T-cell (primary cell): Measurements from ENCODE around the gene PERM1. TPM values are rescaled to one million over a fixed set of nuclear protein-coding genes. Genes with fewer than 3 reads are reported as not detected.
"Not testable (repeated sequence)": the region's sequence is repeated elsewhere in the genome, so short reads cannot be mapped to it uniquely, and the experiment has no call there.

Experiments used
- ATAC-seq, 4 experiments: fragments of 200-7000 bp in 3 of 4; fragments of 150-1000 bp in 1 of 4; cut with Tn5 transposase; replicated peaks in 1 of 4; 1 replicate in 3 of 4; 2 replicates in 1 of 4; pipeline ENCODE4 v1.10.0; 2021; ENCODE audit warnings: moderate library complexity in 3 of 4, mild to moderate bottlenecking in 2 of 4, moderate number of reproducible peaks in 1 of 4
- CTCF ChIA-PET, 2 donors: fragments of 300-600 bp; sonication (Branson Sonifier 250); formaldehyde crosslinking; loops; one replicate each; lab custom pipeline; 2022; ENCODE audit warnings: antibody characterized with exemption in 2 of 2; lab: Charles Lee
- POLR2A ChIA-PET, 2 donors: fragments of 300-600 bp; sonication (Branson Sonifier 250); formaldehyde crosslinking; loops; one replicate each; lab custom pipeline; 2022; ENCODE audit warnings: antibody characterized with exemption in 2 of 2; lab: Charles Lee
- DNase-seq, 35 experiments: peaks; one replicate each; pipeline versions ENCODE4 v3.0.0 to v3.0.0-alpha.2; 2013 to 2023
- H3K27ac ChIP-seq: one replicate; pipeline ENCODE4 v1.5.1; 2013; ENCODE audit warnings: low read length
- H3K27me3 ChIP-seq, 2 experiments: replicated peaks in 1 of 2; 1 replicate in 1 of 2; 2 replicates in 1 of 2; pipeline versions ENCODE4 v1.6.1 to v1.7.0; 2013; ENCODE audit warnings: low read length in 1 of 2, mixed read lengths in 1 of 2; ENCODE audit not compliant: control insufficient read depth in 2 of 2, insufficient read depth in 2 of 2; ENCODE audit errors: extremely low read depth in 1 of 2
- H3K36me3 ChIP-seq, 2 donors: 1 replicate in 1 of 2; 2 replicates in 1 of 2; pipeline versions ENCODE4 v1.6.1 to v1.7.0; 2013; ENCODE audit warnings: low read length in 1 of 2; ENCODE audit not compliant: control insufficient read depth in 2 of 2, insufficient read depth in 1 of 2; ENCODE audit errors: extremely low read depth in 1 of 2
- H3K4me1 ChIP-seq, 2 experiments: 1 replicate in 1 of 2; 2 replicates in 1 of 2; pipeline versions ENCODE4 v1.6.1 to v1.7.0; 2013; ENCODE audit warnings: low read length in 2 of 2, mixed read lengths in 1 of 2; ENCODE audit not compliant: insufficient read depth in 2 of 2, control insufficient read depth in 1 of 2; ENCODE audit errors: extremely low read depth in 1 of 2
- H3K4me3 ChIP-seq, 2 donors: 1 replicate in 1 of 2; 2 replicates in 1 of 2; pipeline versions ENCODE4 v1.5.1 to v1.7.0; 2013; ENCODE audit warnings: mild to moderate bottlenecking in 2 of 2, low read length in 1 of 2, moderate library complexity in 1 of 2; ENCODE audit not compliant: control insufficient read depth in 1 of 2; ENCODE audit errors: extremely low read depth in 1 of 2
- H3K9me3 ChIP-seq: 2 replicates; pipeline ENCODE4 v1.7.0; 2013
- H3K27ac Mint-ChIP-seq, 2 donors: one replicate each; pipeline ENCODE4 v1.8.0; 2020 to 2021; ENCODE audit warnings: mild to moderate bottlenecking in 2 of 2, mixed read lengths in 2 of 2
- H3K27me3 Mint-ChIP-seq, 2 donors: one replicate each; pipeline ENCODE4 v1.8.0; 2021 to 2022; ENCODE audit warnings: mixed read lengths in 2 of 2
- H3K36me3 Mint-ChIP-seq: one replicate; pipeline ENCODE4 v1.8.0; 2021; ENCODE audit warnings: mixed read lengths
- H3K4me1 Mint-ChIP-seq, 3 donors: one replicate each; pipeline ENCODE4 v1.8.0; 2020 to 2022; ENCODE audit warnings: mixed read lengths in 3 of 3, mild to moderate bottlenecking in 1 of 3
- H3K4me3 Mint-ChIP-seq, 3 donors: one replicate each; pipeline ENCODE4 v1.8.0; 2020 to 2022; ENCODE audit warnings: mild to moderate bottlenecking in 3 of 3, mixed read lengths in 3 of 3, moderate library complexity in 3 of 3
- H3K9me3 Mint-ChIP-seq, 3 donors: one replicate each; pipeline ENCODE4 v1.8.0; 2020 to 2022; ENCODE audit warnings: mixed read lengths in 3 of 3
- WGBS: methylation state at CpG from one replicate; pipeline ENCODE4 v1.1.5; 2013; ENCODE audit warnings: missing lambda C conversion rate; ENCODE audit not compliant: insufficient coverage; 5-methylcytosine and 5-hydroxymethylcytosine counted together
- total RNA-seq, 35 experiments: library from RNA in 6 of 35; stranded (reverse) in 6 of 35; fragments of 120-200 nt in 1 of 35; gene quantifications; one replicate each; pipeline versions ENCODE4 v1.2.1 to v1.2.4 and lab custom pipeline; 2013 to 2026

The PERM1 gene, protein sequence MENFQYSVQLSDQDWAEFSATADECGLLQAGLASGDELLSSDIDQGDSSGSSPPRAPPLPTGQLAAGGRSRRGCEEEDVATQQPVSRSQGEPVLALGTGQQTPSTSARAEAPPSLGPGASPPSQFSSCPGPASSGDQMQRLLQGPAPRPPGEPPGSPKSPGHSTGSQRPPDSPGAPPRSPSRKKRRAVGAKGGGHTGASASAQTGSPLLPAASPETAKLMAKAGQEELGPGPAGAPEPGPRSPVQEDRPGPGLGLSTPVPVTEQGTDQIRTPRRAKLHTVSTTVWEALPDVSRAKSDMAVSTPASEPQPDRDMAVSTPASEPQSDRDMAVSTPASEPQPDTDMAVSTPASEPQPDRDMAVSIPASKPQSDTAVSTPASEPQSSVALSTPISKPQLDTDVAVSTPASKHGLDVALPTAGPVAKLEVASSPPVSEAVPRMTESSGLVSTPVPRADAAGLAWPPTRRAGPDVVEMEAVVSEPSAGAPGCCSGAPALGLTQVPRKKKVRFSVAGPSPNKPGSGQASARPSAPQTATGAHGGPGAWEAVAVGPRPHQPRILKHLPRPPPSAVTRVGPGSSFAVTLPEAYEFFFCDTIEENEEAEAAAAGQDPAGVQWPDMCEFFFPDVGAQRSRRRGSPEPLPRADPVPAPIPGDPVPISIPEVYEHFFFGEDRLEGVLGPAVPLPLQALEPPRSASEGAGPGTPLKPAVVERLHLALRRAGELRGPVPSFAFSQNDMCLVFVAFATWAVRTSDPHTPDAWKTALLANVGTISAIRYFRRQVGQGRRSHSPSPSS
- total RNA-seq = not detected
- not detected for total RNA-seq (2013)
- total RNA-seq (lab: John Stamatoyannopoulos, UW) = 0 to 0.25 (median 0) reads per million in 29 experiments

DNA sequence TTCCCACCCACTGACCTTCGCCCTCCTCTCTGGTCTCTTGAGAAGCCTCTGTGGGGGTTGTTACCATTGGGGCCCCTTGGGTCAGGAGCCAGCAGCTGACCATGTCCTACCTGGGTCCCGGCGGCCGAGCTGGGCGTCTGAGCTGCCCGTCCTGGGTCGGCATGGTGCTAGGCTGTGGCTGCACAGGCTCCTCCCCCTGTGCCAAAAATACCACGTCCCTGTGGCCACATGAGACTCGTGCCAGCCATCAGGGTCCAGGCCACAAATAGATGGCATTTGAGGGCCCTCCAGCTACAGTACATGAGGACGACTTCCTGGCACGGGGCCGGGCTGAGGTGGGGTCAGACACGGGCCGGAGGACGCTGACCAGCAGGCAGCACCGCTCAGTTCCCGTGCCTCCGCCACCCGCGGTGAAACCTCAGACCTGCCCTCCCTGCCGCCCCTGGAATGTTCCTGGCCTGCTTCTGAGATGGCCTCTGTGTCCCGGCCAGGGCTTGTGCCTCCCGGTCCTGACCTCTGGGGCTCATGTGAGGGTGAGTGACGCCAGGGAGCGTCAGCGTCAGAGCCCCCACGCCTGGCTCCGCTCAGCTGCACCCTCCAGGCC lies at the start of gene PERM1:
TSS of gene PERM1 (minus strand) at position 139 of the 604 bp plus-strand sequence. CDS start 1,064 bp downstream, outside the sequence.
- Mint-ChIP-seq H3K4me3 (no peak within 1 kb of the TSS), H3K27ac (no peak within 1 kb of the TSS), H3K36me3 (no peaks in the 10 kb centered on the region), H3K27me3 (peaks cover 8 to 30% of the 10 kb centered on the region in 2 donors), H3K9me3 (no peaks in the 10 kb centered on the region), H3K4me1 (peaks cover 0 to 3% (median 0%) of the 10 kb centered on the region in 3 donors)
- ChIA-PET POLR2A (no interaction called here), CTCF (no interaction called here)
- Histone ChIP-seq H3K4me1 (peaks cover 0 to 6% of the 10 kb centered on the region in 2 experiments), H3K27ac (no peak within 1 kb of the TSS), H3K4me3 (no peak within 1 kb of the TSS), H3K27me3 (peaks cover 2 to 61% of the 10 kb centered on the region in 2 experiments), H3K9me3 (no peaks in the 10 kb centered on the region), H3K36me3 (no peaks in the 10 kb centered on the region)
- ATAC-seq = no peak
- WGBS = 70% methylated on average over 28 of the region's 28 CpGs
- DNase-seq = no peak

DNA sequence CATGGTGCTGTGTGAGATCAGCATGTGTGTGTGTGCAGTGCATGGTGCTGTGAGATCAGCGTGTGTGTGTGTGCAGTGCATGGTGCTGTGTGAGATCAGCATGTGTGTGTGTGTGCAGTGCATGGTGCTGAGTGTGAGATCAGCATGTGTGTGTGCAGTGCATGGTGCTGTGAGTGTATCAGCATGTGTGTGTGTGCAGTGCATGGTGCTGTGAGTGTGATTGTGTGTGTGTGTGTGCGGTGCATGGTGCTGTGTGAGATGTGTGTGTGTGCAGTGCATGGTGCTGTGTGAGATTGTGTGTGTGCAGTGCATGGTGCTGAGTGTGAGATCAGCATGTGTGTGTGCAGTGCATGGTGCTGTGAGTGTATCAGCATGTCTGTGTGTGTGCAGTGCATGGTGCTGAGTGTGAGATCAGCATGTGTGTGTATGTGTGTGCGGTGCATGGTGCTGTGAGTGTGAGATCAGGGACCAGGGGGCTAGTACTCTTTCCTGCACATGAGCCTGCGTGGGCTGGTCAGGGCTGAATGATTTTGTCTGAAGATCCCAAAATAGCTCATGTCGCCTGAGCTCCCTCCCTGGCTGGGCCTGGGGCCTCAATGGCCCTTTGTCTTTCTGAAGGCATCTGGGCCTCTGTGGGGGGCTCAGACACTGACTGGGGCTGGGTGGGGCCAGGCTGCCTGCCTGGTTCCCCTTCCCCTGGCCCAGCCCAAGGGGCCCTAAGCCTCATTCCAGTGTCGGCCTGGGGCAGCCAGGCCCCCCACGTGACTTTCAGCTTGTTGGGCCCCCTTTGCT lies 49.2 kb upstream of the PERM1 start:
- H3K36me3 ChIP-seq, H3K27ac ChIP-seq, H3K4me3 ChIP-seq, ATAC-seq, DNase-seq, POLR2A ChIA-PET, H3K9me3 ChIP-seq, H3K36me3 Mint-ChIP-seq, H3K4me3 Mint-ChIP-seq, H3K4me1 Mint-ChIP-seq, H3K27ac Mint-ChIP-seq, H3K9me3 Mint-ChIP-seq, CTCF ChIA-PET: not testable (repeated sequence)
- H3K27me3 Mint-ChIP-seq = peaks cover 10 to 19% of the 10 kb centered on the region in 2 donors
- WGBS = 70% methylated on average over 6 of the region's 7 CpGs
- H3K4me1 ChIP-seq = peaks cover 0 to 21% of the 10 kb centered on the region in 2 experiments
- peaks cover 0 to 54% of the 10 kb centered on the region in 2 experiments for H3K27me3 ChIP-seq

DNA sequence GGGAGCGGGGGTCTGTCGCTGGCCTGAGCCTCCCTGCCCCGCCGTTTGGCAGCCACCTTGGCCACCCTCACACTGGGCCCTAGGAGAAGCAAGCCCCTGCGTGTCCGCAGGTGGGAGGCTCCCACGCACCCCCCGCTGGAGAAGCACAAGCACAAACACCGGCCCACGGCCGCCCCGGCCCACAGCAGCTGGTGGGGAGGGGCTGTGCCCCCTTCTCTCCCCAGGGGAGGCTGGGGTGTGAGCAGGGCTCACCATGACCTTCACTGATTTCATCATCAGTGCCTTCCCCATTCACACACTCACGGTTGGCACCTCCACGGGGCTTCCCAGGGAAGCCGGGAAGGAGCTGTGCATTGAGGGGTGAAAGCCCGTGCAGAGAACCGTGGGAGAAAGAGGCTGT lies 45.9 kb upstream of the PERM1 start:
- H3K27me3 Mint-ChIP-seq = peaks cover 6 to 10% of the 10 kb centered on the region in 2 donors
- no peak overlapping the region for H3K27ac ChIP-seq
- DNase-seq (no peak), ATAC-seq (no peak)
- no peaks in the 10 kb centered on the region for H3K36me3 ChIP-seq
- no peak overlapping the region for H3K4me3 Mint-ChIP-seq
- H3K27me3 ChIP-seq = peaks cover 0 to 48% of the 10 kb centered on the region in 2 experiments
- no peaks in the 10 kb centered on the region for H3K9me3 Mint-ChIP-seq
- POLR2A ChIA-PET = no interaction called here
- no peaks in the 10 kb centered on the region for H3K36me3 Mint-ChIP-seq
- WGBS = 82% methylated on average over 6 of the region's 17 CpGs
- CTCF ChIA-PET = no interaction called here
- H3K4me1 Mint-ChIP-seq = peaks cover 3 to 12% (median 7%) of the 10 kb centered on the region in 3 donors
- peaks cover 0 to 7% of the 10 kb centered on the region in 2 experiments for H3K4me1 ChIP-seq
- no peak overlapping the region for H3K4me3 ChIP-seq
- H3K27ac Mint-ChIP-seq = no peak overlapping the region
- no peaks in the 10 kb centered on the region for H3K9me3 ChIP-seq

DNA sequence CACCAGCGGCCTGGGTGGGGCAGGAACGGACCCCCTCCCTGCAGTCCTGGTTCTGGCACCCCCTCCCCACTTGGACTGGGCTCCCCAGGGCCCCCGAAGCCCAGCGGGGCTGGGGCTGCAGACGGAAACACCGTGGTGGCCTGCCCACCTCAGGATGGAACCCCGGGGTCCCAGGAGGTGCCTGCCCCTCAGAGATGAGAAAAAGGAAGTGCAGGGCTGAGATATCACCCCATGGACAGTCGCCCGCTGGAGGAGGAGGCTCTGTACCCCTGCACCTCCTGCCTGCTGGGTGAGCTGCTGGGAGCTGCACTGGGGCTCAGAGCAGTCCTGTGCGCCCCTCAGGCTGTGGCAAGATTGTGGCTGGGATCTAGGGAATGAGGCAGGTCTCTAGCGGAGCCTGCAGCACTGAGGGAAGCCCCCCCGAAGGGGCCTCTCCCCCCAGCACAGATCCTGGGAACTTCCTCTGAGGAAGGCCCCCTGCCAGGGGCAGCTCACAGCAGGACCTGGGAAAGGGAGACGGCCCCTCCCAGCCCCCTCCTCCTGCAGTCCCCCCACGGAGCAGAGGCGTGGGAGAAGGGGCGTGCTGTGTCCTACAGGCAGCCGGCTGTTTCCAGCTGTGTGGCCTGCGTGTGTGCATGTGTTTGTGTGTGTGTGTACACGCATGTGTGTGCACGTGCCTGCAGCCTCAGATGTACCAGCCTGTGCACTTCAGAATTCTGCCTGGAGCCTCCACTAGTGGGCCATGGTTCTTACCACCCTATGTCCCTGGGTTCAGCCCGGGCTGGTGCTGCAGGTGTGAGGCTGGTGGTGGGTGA lies 44.9 kb upstream of the PERM1 start:
- H3K27ac ChIP-seq = no peak overlapping the region
- CTCF ChIA-PET = no interaction called here
- POLR2A ChIA-PET = no interaction called here
- no peaks in the 10 kb centered on the region for H3K36me3 ChIP-seq
- H3K9me3 Mint-ChIP-seq = no peaks in the 10 kb centered on the region
- no peak overlapping the region for H3K4me3 ChIP-seq
- H3K4me3 Mint-ChIP-seq = no peak overlapping the region
- DNase-seq (no peak), ATAC-seq (peak in 1 of 4 experiments; percentile 7)
- peaks cover 0 to 48% of the 10 kb centered on the region in 2 experiments for H3K27me3 ChIP-seq
- H3K27ac Mint-ChIP-seq = no peak overlapping the region
- H3K4me1 Mint-ChIP-seq = peaks cover under 1 to 11% (median 2%) of the 10 kb centered on the region in 3 donors
- H3K4me1 ChIP-seq = peaks cover 0 to 11% of the 10 kb centered on the region in 2 experiments
- 63% methylated on average over 14 of the region's 21 CpGs for WGBS
- peaks cover 0 to 2% of the 10 kb centered on the region in 2 donors for H3K27me3 Mint-ChIP-seq
- H3K36me3 Mint-ChIP-seq = no peaks in the 10 kb centered on the region
- no peaks in the 10 kb centered on the region for H3K9me3 ChIP-seq

DNA sequence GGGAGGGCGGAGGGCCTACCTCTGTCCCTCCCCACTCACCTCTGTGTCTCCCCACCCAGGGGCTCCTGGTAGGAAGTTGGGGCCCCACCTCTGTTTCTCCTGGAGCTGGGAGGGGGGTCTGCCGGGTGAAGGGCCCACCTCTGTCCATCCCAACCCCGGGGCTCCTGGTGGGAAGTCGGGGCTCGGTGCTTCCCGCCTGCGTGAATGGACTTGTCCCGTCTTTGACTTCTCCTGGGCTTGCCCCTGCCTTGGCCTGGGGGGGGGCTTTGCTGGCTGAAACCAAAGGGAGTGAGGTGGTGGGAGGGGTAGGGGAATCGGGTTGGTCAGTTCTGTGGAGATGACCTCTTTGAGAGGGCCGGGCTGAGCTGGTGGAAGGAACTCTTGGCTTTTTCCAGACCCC lies 43.8 kb upstream of the PERM1 start:
- Histone ChIP-seq H3K4me3 (no peak overlapping the region), H3K4me1 (peaks cover 0 to 20% of the 10 kb centered on the region in 2 experiments), H3K27me3 (peaks cover 0 to 49% of the 10 kb centered on the region in 2 experiments), H3K9me3 (no peaks in the 10 kb centered on the region), H3K27ac (no peak overlapping the region), H3K36me3 (no peaks in the 10 kb centered on the region)
- Mint-ChIP-seq H3K27me3 (peaks cover 0 to 2% of the 10 kb centered on the region in 2 donors), H3K4me3 (no peak overlapping the region), H3K9me3 (no peaks in the 10 kb centered on the region), H3K36me3 (no peaks in the 10 kb centered on the region), H3K27ac (no peak overlapping the region), H3K4me1 (peaks cover 0 to 11% (median 2%) of the 10 kb centered on the region in 3 donors)
- 85% methylated on average over 5 of the region's 10 CpGs for WGBS
- CTCF ChIA-PET = no interaction called here
- POLR2A ChIA-PET = no interaction called here
- DNase-seq (no peak), ATAC-seq (no peak)
